GM15510 (cell line): Measurements from ENCODE around the gene TMEFF2.

Source experiments
- POLR2A ChIP-seq: IDR thresholded peaks from 3 replicates; pipeline ENCODE4 v1.6.1; 2011; ENCODE audit warnings: borderline replicate concordance; ENCODE audit not compliant: insufficient read length; ENCODE audit errors: extremely low read depth

The TMEFF2 gene

GRCh38 chr2:191931329-191931728 is 263.4 kb downstream of the TMEFF2 start:
- no peak for TF ChIP-seq POLR2A

- TF ChIP-seq POLR2A = no peak
Observed at GRCh38 chr2:191930205-191930604, 264.5 kb downstream of the TMEFF2 start.

GRCh38 chr2:191929288-191929687 is 265.4 kb downstream of the TMEFF2 start:
- no peak for TF ChIP-seq POLR2A

- TF ChIP-seq POLR2A = no peak
Observed at GRCh38 chr2:191927991-191928390, 266.7 kb downstream of the TMEFF2 start.

GRCh38 chr2:191927319-191927867 is 267.3 kb downstream of the TMEFF2 start:
- no peak for TF ChIP-seq POLR2A

GRCh38 chr2:191926671-191927070 is 268.1 kb downstream of the TMEFF2 start:
- no peak for TF ChIP-seq POLR2A

GRCh38 chr2:191923652-191923997 is 271.1 kb downstream of the TMEFF2 start:
- TF ChIP-seq POLR2A = no peak

GRCh38 chr2:191922736-191923651 is 271.7 kb downstream of the TMEFF2 start:
- TF ChIP-seq POLR2A = no peak

- no peak for TF ChIP-seq POLR2A
Observed at GRCh38 chr2:191920502-191920901, 274.2 kb downstream of the TMEFF2 start.

- no peak for TF ChIP-seq POLR2A
Observed at GRCh38 chr2:191917967-191918651, 276.6 kb downstream of the TMEFF2 start.

- no peak for TF ChIP-seq POLR2A
Observed at GRCh38 chr2:191917430-191917881, 277.3 kb downstream of the TMEFF2 start.

GRCh38 chr2:191916826-191917225 is 277.9 kb downstream of the TMEFF2 start:
- no peak for TF ChIP-seq POLR2A

GRCh38 chr2:191915750-191916149 is 279.0 kb downstream of the TMEFF2 start:
- TF ChIP-seq POLR2A = no peak

GRCh38 chr2:191913796-191914195 is 280.9 kb downstream of the TMEFF2 start:
- no peak for TF ChIP-seq POLR2A

- TF ChIP-seq POLR2A = no peak
Observed at GRCh38 chr2:191912764-191913163, 282.0 kb downstream of the TMEFF2 start.
